GM23338 (cell line): ENCODE results near the gene SEC16A.

Source experiments
- CTCF ChIP-seq, 2 experiments: fragments of 200-600 bp in 1 of 2; sonication (generic) in 1 of 2; conservative IDR thresholded peaks; 2 replicates each; pipeline versions ENCODE4 v1.5.1 to v1.6.1; 2016 to 2017; ENCODE audit warnings: antibody characterized with exemption in 2 of 2, low read depth in 2 of 2, mild to moderate bottlenecking in 2 of 2, moderate library complexity in 1 of 2
- NANOG ChIP-seq: IDR thresholded peaks from 2 replicates; pipeline ENCODE4 v1.6.1; 2016; ENCODE audit warnings: antibody characterized with exemption, borderline replicate concordance
- POLR2AphosphoS5 ChIP-seq: IDR thresholded peaks from 2 replicates; pipeline ENCODE4 v1.6.1; 2016; ENCODE audit warnings: antibody characterized with exemption, low read depth

- TF ChIP-seq CTCF (conservative IDR thresholded peaks at IDR 0.05; ENCODE audit: low read depth in 2 of 2) (peak; percentile 28 to 61), POLR2AphosphoS5 (no peak; the same call in 1 of the 2 replicates), NANOG (no peak)
Observed at GRCh38 chr9:136439481-136440408, 43.1 kb downstream of the SEC16A start, which contains the start of gene INPP5E.
